HUDEP-2 (cell line): ENCODE measurements around the gene USP49.
A peak's percentile ranks its signal among the peaks of the same experiment; 100 is the strongest.

Experiments
- DNase-seq, 76 experiments: peaks; one replicate each; lab custom pipeline; 2025; ENCODE audit not compliant: unreplicated experiment in 76 of 76; lab: John Stamatoyannopoulos, UW

The USP49 gene

GRCh38 chr6:41931792-41932191 lies 36.6 kb upstream of the USP49 start:
- DNase-seq = no peak

GRCh38 chr6:41929924-41930323 lies 34.7 kb upstream of the USP49 start:
- DNase-seq = no peak

- DNase-seq = no peak
Observed at GRCh38 chr6:41927253-41927652, 32.1 kb upstream of the USP49 start.

- DNase-seq = no peak
Observed at GRCh38 chr6:41922154-41922553, 27.0 kb upstream of the USP49 start.

- peak in 2 of 76 experiments; percentile 38 to 65 for DNase-seq
Observed at GRCh38 chr6:41921712-41921998, 26.5 kb upstream of the USP49 start.

GRCh38 chr6:41920921-41921711 lies 25.9 kb upstream of the USP49 start, which contains the start of the genes BYSL and MED20:
TSS of gene BYSL (plus strand) at chr6:41921499. CDS start at chr6:41921563, 64 bp downstream.
TSS of gene MED20 (minus strand) at chr6:41921139. CDS start at chr6:41921018, 121 bp downstream.
- DNase-seq = peak in 74 of 76 experiments; percentile 83 to 99 (median 94)

- DNase-seq = peak in 28 of 76 experiments; percentile 15 to 69 (median 38)
Observed at GRCh38 chr6:41917528-41917927, 22.4 kb upstream of the USP49 start.

GRCh38 chr6:41914869-41915530 lies 19.8 kb upstream of the USP49 start:
- DNase-seq = peak in 71 of 76 experiments; percentile 24 to 93 (median 56)

- DNase-seq = no peak
Observed at GRCh38 chr6:41914343-41914742, 19.2 kb upstream of the USP49 start.

GRCh38 chr6:41909727-41910126 lies 14.6 kb upstream of the USP49 start:
- DNase-seq = no peak

- peak in 53 of 76 experiments; percentile 3 to 73 (median 43) for DNase-seq
Observed at GRCh38 chr6:41901882-41902519, 6.8 kb upstream of the USP49 start.

- DNase-seq = no peak
Observed at GRCh38 chr6:41900861-41901260, 5.7 kb upstream of the USP49 start.

GRCh38 chr6:41896281-41896680 lies 1.1 kb upstream of the USP49 start:
- no peak for DNase-seq

GRCh38 chr6:41894366-41895299 lies 542 bp downstream of the USP49 start:
- DNase-seq = peak in 3 of 76 experiments; percentile 11 to 17 (median 14)

GRCh38 chr6:41892921-41893564 lies 2.1 kb downstream of the USP49 start:
- no peak for DNase-seq

GRCh38 chr6:41887331-41887751 lies 7.8 kb downstream of the USP49 start:
- DNase-seq = no peak

- no peak for DNase-seq
Observed at GRCh38 chr6:41885930-41886329, 9.2 kb downstream of the USP49 start.

GRCh38 chr6:41884957-41885356 lies 10.2 kb downstream of the USP49 start:
- DNase-seq = no peak

- DNase-seq = no peak
Observed at GRCh38 chr6:41881506-41881905, 13.7 kb downstream of the USP49 start.

GRCh38 chr6:41878961-41879405 lies 16.2 kb downstream of the USP49 start:
- no peak for DNase-seq
